WI38 (cell line): ENCODE data around the gene TEX54.

ENCODE experiments used
- H3K4me3 ChIP-seq: 2 replicates; pipeline ENCODE4 v1.5.1; 2011; ENCODE audit warnings: low read depth, mild to moderate bottlenecking, control low read depth, low read length
- TF ChIP-seq, protein P1 (sequence below): IDR thresholded peaks from 2 replicates; pipeline ENCODE4 v1.5.1; 2012; ENCODE audit warnings: low read depth, mild to moderate bottlenecking, control low read depth, low read length

TEX54 gene

DNA sequence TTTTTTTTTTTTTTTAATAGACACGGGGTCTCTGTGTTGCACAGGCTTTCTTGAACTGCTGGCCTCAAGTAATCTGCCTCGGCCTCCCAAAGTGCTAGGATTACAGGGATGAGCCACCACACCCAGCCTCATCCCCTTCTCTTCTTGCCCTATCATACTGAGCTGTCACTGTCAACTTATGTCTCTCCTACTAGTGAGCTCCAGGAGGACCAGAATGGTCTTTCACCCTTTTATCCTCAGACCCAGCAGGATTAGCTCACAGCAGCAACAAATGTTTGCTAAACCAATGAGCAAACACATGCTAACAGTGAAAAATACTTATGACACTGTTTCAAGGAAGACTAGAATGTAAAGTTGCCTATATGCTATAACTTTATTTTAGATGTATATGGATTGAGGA, 21.0 kb downstream of the TEX54 start:
- H3K4me3 ChIP-seq, result no peak overlapping the region
- TF ChIP-seq, protein P1, sequence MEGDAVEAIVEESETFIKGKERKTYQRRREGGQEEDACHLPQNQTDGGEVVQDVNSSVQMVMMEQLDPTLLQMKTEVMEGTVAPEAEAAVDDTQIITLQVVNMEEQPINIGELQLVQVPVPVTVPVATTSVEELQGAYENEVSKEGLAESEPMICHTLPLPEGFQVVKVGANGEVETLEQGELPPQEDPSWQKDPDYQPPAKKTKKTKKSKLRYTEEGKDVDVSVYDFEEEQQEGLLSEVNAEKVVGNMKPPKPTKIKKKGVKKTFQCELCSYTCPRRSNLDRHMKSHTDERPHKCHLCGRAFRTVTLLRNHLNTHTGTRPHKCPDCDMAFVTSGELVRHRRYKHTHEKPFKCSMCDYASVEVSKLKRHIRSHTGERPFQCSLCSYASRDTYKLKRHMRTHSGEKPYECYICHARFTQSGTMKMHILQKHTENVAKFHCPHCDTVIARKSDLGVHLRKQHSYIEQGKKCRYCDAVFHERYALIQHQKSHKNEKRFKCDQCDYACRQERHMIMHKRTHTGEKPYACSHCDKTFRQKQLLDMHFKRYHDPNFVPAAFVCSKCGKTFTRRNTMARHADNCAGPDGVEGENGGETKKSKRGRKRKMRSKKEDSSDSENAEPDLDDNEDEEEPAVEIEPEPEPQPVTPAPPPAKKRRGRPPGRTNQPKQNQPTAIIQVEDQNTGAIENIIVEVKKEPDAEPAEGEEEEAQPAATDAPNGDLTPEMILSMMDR, result no peak

DNA sequence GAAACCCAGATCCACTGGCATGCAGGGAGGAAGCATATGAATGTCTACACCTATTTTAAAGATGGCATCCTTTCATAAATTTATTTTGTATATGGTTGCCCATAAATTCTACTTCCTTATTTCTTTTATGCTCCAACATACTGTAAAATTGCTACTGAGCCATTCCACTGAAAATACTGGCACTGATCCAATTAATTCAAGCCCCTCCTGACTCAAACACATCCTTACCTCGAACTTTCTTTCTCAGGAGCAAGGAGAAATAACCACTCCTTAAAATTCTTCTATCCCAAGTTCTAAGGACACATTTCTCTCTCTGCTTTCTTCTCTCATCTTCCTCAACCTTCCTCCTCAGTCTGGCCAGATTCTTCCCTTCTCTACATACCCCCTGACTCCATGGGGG, 21.9 kb downstream of the TEX54 start:
- TF ChIP-seq, protein P1, result no peak
- no peak overlapping the region for H3K4me3 ChIP-seq

DNA sequence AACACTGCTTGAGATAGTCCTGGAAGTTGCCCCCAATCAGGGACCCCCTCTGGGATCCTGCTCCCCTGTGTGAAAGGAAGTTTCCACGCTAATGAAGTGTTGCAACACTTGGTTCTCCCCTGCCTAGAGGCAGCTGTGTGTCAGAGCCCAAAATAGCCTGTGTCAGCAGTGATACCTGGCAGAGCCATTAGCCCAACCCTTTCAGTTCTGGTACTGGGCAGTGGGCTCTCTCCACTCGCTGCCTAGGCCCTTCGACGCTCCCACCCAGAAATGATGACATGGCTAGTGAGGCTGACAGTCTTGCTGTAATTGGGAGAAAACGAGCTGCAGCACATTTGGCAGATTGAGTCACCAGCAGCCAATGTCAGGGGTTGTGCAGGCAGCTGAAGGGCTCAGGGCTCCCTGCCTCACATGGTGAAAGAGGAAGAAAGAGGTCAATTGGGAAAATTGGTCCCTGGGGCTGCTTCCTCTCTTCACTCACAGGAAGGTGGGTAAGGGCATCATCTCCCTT, 26.0 kb downstream of the TEX54 start:
- TF ChIP-seq, protein P1, result no peak
- no peak overlapping the region for H3K4me3 ChIP-seq

DNA sequence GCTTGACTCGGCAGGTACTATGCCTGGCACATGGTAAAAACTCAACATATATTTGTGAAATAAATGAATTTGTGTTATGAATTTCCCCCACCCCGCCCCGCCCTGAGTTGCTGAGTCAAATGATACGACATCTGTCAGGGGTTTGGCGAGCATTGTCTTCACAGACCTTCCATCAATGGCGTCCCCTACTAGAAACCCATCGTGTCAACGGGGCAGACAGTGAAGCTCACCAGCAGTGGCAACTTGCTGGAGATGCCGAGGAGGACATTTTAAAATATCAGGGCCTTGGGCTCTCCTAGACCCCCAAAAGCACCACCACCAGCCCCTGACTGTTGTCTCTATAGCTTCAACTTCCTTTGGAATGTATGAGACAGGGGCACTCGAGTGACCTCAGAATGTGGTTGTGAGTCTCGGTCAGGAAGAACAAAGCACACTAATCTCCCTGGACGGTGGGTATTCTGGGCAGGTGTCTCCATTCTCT, 26.6 kb downstream of the TEX54 start:
- TF ChIP-seq, protein P1, result no peak
- peak overlapping the region; percentile 95 for H3K4me3 ChIP-seq

DNA sequence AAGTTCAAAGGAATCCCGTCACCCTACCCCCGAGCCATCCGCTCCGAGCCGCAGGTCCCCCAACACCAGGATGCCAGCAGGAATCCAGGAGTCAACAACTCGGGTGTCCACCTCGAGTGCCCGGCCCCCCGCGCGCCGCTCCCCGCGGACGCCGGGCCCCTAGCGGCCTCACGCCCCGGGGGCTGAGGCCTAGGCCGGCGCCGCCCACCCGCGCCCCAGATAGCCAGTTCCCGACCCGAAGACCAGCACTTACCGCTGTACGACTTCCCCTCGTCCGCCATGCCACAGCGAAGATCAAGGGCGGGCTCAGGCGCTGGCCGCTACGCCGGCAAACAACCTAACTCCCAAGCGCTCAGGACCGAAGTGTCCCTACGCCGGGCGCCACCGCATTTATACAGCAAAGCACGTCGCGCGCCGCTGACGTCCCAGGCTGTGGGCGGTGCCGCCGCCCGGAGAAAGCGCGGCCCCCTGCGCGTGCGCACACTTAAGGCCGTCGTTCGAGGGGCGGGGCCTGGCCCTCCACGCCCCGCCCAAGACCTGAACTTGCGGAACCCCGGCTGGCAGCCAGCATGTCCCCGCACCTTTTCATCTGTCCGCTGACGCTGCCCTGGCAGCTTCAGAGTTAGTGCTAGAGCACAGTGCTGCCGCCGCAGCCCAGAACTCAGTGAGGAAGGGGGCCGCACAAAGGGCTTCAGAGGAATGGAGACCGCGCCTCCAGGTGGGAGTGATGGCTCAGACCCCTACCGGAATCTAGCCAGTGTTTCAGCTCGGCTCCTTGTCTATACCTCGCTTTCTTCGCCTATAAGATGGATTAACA, 27.4 kb downstream of the TEX54 start, which contains the start of gene NXF1:
NXF1 (minus strand) TSS at position 365 of the 817 bp plus-strand sequence; CDS start at position 281, 84 bp downstream.
- peak within 1 kb of the TSS; percentile 95 for H3K4me3 ChIP-seq
- TF ChIP-seq, protein P1, result no peak

DNA sequence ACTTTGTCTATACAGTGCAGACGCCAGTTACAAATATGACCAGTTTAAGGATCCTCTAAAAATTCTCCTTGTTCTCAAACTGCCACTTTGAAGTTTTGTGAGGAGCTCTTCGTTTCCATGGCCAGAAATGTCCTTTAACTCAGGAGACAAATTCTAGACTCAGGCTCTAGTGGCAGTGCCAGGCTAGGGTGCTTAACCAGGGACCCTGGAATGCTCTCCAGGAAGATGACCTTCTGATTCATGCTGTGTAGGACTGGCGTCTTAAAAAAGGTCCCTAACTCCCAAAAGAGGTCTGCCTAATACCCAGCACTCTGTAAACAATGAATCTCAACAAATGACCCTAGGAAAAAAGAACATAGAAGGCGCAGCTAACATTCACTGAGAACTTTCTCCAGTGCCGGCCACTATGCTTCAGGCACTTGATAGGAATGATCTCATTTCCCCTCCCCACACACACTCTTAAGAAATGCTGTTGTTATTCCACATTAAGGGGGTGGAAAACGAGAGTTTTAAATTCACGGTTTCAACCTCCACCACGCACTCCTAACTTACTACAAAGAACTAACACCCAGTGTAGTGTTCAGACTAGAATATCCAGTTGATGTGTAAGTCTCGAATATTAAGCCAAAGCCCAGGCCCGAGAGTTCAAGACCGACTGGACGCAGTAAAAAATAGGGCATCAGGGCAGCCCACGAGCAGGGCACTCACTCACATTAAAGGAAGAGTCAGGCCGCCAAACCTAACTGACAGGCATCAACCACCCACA, 28.1 kb downstream of the TEX54 start:
- TF ChIP-seq, protein P1, result no peak
- peak overlapping the region; percentile 95 for H3K4me3 ChIP-seq
